ENCODE measurements around the gene WASF2.

- no peak for TF ChIP-seq POLR2A (IDR thresholded peaks at IDR 0.05; ENCODE audit: extremely low read depth, insufficient read length)
- TF ChIP-seq, protein P1, sequence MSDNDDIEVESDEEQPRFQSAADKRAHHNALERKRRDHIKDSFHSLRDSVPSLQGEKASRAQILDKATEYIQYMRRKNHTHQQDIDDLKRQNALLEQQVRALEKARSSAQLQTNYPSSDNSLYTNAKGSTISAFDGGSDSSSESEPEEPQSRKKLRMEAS (IDR thresholded peaks at IDR 0.05; ENCODE audit: low read depth, low read length) = no peak
- no peak for TF ChIP-seq CTCF (IDR thresholded peaks at IDR 0.05; ENCODE audit: low read depth, low read length)
- TF ChIP-seq MYC (IDR thresholded peaks at IDR 0.05; ENCODE audit: low read depth, low read length) = no peak
Observed at GRCh38 chr1:27358928-27359313, 131.0 kb downstream of the WASF2 start.
